HG02571 (cell line): ENCODE results near the gene FKBP2.
A peak's percentile ranks its signal among the peaks of the same experiment; 100 is the strongest.

Experiments used
- ATAC-seq: cut with Tn5 transposase; IDR thresholded peaks from one replicate; pipeline ENCODE4 v1.9.1; 2021; ENCODE audit warnings: mild to moderate bottlenecking, moderate library complexity; ENCODE audit not compliant: unreplicated experiment

The FKBP2 gene

GRCh38 chr11:64240435-64241240 lies at the start of gene FKBP2:
TSS of gene FKBP2 (plus strand) at chr11:64241095. CDS start at chr11:64242388, 1,293 bp downstream.
- ATAC-seq, result peak; percentile 49

GRCh38 chr11:64192434-64192833 lies 48.5 kb upstream of the FKBP2 start:
- ATAC-seq, result no peak

- ATAC-seq, result no peak
These were observed 44.3 kb upstream of the FKBP2 start for GRCh38 chr11:64196626-64197025.

- ATAC-seq, result no peak
These were observed 42.4 kb upstream of the FKBP2 start for GRCh38 chr11:64198511-64198910.

GRCh38 chr11:64201543-64201942 lies 39.4 kb upstream of the FKBP2 start:
- no peak for ATAC-seq

GRCh38 chr11:64202992-64203391 lies 37.9 kb upstream of the FKBP2 start:
- no peak for ATAC-seq

GRCh38 chr11:64203421-64204079 lies 37.3 kb upstream of the FKBP2 start:
- no peak for ATAC-seq

GRCh38 chr11:64204080-64204440 lies 36.8 kb upstream of the FKBP2 start:
- no peak for ATAC-seq

GRCh38 chr11:64204464-64204989 lies 36.4 kb upstream of the FKBP2 start:
- no peak for ATAC-seq

GRCh38 chr11:64206457-64207255 lies 34.2 kb upstream of the FKBP2 start, which contains the start of gene FERMT3:
TSS of gene FERMT3 (plus strand) at chr11:64206721. CDS start at chr11:64207365, 644 bp downstream.
- ATAC-seq, result no peak

- ATAC-seq, result no peak
These were observed 33.4 kb upstream of the FKBP2 start for GRCh38 chr11:64207256-64208085.

- no peak for ATAC-seq
These were observed 32.7 kb upstream of the FKBP2 start for GRCh38 chr11:64208086-64208795.

- no peak for ATAC-seq
These were observed 31.9 kb upstream of the FKBP2 start for GRCh38 chr11:64208796-64209562.

- ATAC-seq, result no peak
These were observed 31.4 kb upstream of the FKBP2 start for GRCh38 chr11:64209563-64209843.

GRCh38 chr11:64210301-64211020 lies 30.4 kb upstream of the FKBP2 start:
- ATAC-seq, result no peak

GRCh38 chr11:64211181-64211872 lies 29.6 kb upstream of the FKBP2 start:
- no peak for ATAC-seq

- no peak for ATAC-seq
These were observed 24.0 kb upstream of the FKBP2 start for GRCh38 chr11:64216879-64217278.
